ENCODE measurements around the gene PDE6A.

The PDE6A gene

DNA sequence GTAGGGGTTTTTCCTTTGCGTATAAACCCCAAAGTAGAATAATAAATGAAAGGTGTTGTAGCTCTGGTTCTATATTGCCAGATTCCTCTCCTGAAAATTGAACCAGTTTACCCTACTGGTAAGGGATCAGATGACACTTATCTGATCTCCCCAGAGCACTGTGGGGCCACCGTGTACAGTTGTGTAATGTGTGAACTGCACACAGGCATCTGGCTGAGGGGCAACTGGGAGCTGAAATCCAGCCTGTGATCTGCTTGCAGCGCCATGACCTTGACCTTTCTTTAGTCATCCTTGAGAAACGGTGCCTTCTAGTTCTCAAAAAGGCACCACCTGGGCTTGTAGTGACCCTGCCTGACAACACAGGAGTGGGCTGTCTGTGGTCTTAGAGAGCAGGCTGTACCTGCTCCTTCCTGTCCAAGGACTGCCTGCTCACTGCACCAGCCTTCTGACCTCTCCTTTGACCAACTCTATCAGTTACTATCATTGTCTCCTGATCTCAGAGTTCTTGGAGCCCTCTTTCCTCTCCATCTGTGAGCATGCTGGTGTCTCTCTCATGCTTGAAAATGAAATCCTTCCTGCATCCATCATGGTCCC is 40.2 kb downstream of the PDE6A start:
- Histone ChIP-seq H2AFZ (ENCODE audit: low read depth, low read length) (no peak overlapping the region), H3K27me3 (ENCODE audit: low read depth, low read length) (peaks cover 3% of the 10 kb centered on the region; the same call in 1 of the 2 replicates), H3K4me2 (ENCODE audit: low read length) (no peak overlapping the region), H3K27ac (ENCODE audit: low read length) (no peak overlapping the region), H3K9ac (ENCODE audit: low read length) (no peak overlapping the region), H4K20me1 (ENCODE audit: insufficient read depth, low read length) (no peaks in the 10 kb centered on the region), H3K4me3 (ENCODE audit: low read length) (no peak overlapping the region), H3K36me3 (replicated peaks; ENCODE audit: low read depth, low read length) (no peaks in the 10 kb centered on the region), H3K9me3 (ENCODE audit: insufficient read depth, low read length) (no peaks in the 10 kb centered on the region), H3K4me1 (ENCODE audit: low read length) (no peaks in the 10 kb centered on the region), H3K79me2 (ENCODE audit: low read length) (no peaks in the 10 kb centered on the region)
- TF ChIP-seq EZH2phosphoT487 (IDR thresholded peaks at IDR 0.05; ENCODE audit: low read depth) = no peak
- TF ChIP-seq, protein P1, sequence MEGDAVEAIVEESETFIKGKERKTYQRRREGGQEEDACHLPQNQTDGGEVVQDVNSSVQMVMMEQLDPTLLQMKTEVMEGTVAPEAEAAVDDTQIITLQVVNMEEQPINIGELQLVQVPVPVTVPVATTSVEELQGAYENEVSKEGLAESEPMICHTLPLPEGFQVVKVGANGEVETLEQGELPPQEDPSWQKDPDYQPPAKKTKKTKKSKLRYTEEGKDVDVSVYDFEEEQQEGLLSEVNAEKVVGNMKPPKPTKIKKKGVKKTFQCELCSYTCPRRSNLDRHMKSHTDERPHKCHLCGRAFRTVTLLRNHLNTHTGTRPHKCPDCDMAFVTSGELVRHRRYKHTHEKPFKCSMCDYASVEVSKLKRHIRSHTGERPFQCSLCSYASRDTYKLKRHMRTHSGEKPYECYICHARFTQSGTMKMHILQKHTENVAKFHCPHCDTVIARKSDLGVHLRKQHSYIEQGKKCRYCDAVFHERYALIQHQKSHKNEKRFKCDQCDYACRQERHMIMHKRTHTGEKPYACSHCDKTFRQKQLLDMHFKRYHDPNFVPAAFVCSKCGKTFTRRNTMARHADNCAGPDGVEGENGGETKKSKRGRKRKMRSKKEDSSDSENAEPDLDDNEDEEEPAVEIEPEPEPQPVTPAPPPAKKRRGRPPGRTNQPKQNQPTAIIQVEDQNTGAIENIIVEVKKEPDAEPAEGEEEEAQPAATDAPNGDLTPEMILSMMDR (IDR thresholded peaks at IDR 0.05; ENCODE audit: low read depth, low read length) = no peak

DNA sequence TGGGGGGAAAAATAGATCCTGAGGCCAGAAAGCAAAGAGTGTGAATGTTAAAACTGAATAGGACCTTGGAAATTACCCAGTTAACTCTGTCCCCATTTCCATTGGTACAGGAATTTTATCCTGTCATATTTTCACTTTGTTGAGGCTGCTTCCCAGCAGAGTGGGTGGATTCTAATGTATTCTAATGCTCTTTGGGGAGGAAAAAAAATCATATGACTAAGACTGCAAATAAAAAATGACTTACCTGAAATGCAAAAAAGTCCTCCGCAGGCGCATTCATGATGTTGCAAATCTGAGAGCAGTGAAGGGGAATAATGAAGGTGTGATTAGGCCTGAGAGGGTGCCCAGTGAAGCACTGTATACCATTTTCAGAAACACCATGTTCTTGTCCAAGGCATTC is 41.2 kb downstream of the PDE6A start:
- no peak overlapping the region for H3K4me2 ChIP-seq (ENCODE audit: low read length)
- H3K9ac ChIP-seq (ENCODE audit: low read length) = no peak overlapping the region
- no peaks in the 10 kb centered on the region for H3K36me3 ChIP-seq (replicated peaks; ENCODE audit: low read depth, low read length)
- H3K79me2 ChIP-seq (ENCODE audit: low read length) = no peaks in the 10 kb centered on the region
- no peaks in the 10 kb centered on the region for H4K20me1 ChIP-seq (ENCODE audit: insufficient read depth, low read length)
- H3K4me1 ChIP-seq (ENCODE audit: low read length) = no peaks in the 10 kb centered on the region
- no peak overlapping the region for H3K27ac ChIP-seq (ENCODE audit: low read length)
- H3K27me3 ChIP-seq (ENCODE audit: low read depth, low read length) = peaks cover 3% of the 10 kb centered on the region; the same call in 1 of the 2 replicates
- TF ChIP-seq EZH2phosphoT487 (IDR thresholded peaks at IDR 0.05; ENCODE audit: low read depth) = no peak
- TF ChIP-seq, protein P1 (IDR thresholded peaks at IDR 0.05; ENCODE audit: low read depth, low read length) = no peak
- H3K9me3 ChIP-seq (ENCODE audit: insufficient read depth, low read length) = no peaks in the 10 kb centered on the region
- no peak overlapping the region for H2AFZ ChIP-seq (ENCODE audit: low read depth, low read length)
- no peak overlapping the region for H3K4me3 ChIP-seq (ENCODE audit: low read length)

DNA sequence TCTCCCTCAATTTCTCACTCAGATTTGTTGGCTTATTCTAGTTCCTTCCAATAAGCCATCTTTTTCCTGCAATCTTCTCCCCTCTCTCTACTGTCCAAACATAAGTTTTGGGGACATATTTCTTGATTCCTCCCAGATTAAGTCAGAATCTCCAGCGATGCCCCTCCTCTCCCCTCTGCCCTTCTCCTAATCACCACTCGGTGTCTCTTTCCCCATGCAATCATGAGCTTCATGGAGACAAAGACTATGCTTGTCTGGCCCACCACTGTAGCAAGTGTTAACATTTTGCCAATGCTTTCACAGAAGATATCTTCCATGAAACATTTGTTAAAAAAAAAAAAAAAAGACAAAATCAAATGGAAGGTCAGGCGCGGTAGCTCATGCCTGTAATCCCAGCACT is 42.4 kb downstream of the PDE6A start:
- Histone ChIP-seq H3K27ac (ENCODE audit: low read length) (no peak overlapping the region), H2AFZ (ENCODE audit: low read depth, low read length) (no peak overlapping the region), H3K27me3 (ENCODE audit: low read depth, low read length) (no peaks in the 10 kb centered on the region)

DNA sequence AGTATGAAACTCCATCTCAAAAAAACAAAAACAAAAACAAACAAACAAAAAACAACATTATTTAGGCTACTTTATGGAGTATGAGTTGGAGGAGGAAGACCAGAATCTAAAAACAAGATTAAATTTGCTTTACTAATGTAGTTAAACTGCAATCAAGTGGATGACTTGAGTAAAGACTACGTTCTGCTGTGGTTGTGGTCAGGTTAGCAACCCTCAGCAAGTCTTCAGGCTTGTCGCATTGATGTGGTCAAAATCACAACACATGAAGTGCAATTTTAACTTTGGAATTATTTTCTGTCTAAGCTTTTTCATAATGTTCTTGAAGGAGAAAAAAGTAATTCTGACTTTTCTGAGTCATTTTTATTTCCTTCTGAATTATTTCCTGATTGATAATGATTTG is 43.1 kb downstream of the PDE6A start:
- H3K4me2 ChIP-seq (ENCODE audit: low read length) = no peak overlapping the region
- H3K9ac ChIP-seq (ENCODE audit: low read length) = no peak overlapping the region
- H2AFZ ChIP-seq (ENCODE audit: low read depth, low read length) = no peak overlapping the region
- H3K27me3 ChIP-seq (ENCODE audit: low read depth, low read length) = no peaks in the 10 kb centered on the region
- H3K4me3 ChIP-seq (ENCODE audit: low read length) = no peak overlapping the region
- H4K20me1 ChIP-seq (ENCODE audit: insufficient read depth, low read length) = no peaks in the 10 kb centered on the region
- no peaks in the 10 kb centered on the region for H3K36me3 ChIP-seq (replicated peaks; ENCODE audit: low read depth, low read length)
- no peak overlapping the region for H3K27ac ChIP-seq (ENCODE audit: low read length)
- H3K9me3 ChIP-seq (ENCODE audit: insufficient read depth, low read length) = no peaks in the 10 kb centered on the region
- H3K4me1 ChIP-seq (ENCODE audit: low read length) = peaks cover 2% of the 10 kb centered on the region; the same call in 1 of the 2 replicates
- TF ChIP-seq, protein P1 (IDR thresholded peaks at IDR 0.05; ENCODE audit: low read depth, low read length) = no peak
- TF ChIP-seq EZH2phosphoT487 (IDR thresholded peaks at IDR 0.05; ENCODE audit: low read depth) = no peak
- no peaks in the 10 kb centered on the region for H3K79me2 ChIP-seq (ENCODE audit: low read length)

More for the DNA sequence above, 42.4 kb downstream of the PDE6A start:
- H3K79me2 ChIP-seq (ENCODE audit: low read length) = no peaks in the 10 kb centered on the region
- H3K4me2 ChIP-seq (ENCODE audit: low read length) = no peak overlapping the region
- H3K9ac ChIP-seq (ENCODE audit: low read length) = no peak overlapping the region
- no peaks in the 10 kb centered on the region for H4K20me1 ChIP-seq (ENCODE audit: insufficient read depth, low read length)
- H3K9me3 ChIP-seq (ENCODE audit: insufficient read depth, low read length) = no peaks in the 10 kb centered on the region
- no peaks in the 10 kb centered on the region for H3K36me3 ChIP-seq (replicated peaks; ENCODE audit: low read depth, low read length)
- H3K4me3 ChIP-seq (ENCODE audit: low read length) = no peak overlapping the region
- no peaks in the 10 kb centered on the region for H3K4me1 ChIP-seq (ENCODE audit: low read length)
- TF ChIP-seq, protein P1 (IDR thresholded peaks at IDR 0.05; ENCODE audit: low read depth, low read length) = no peak
